Activated CD8-positive, alpha-beta memory T cell treated with anti-CD3 and anti-CD28 coated beads for 36 hours (primary cell): Measurements from ENCODE around the gene TCF19. TPM values are rescaled to one million over a fixed set of nuclear protein-coding genes. Genes with fewer than 3 reads are reported as not detected.
"Not testable (repeated sequence)": the region's sequence is repeated elsewhere in the genome, so short reads cannot be mapped to it uniquely, and the experiment has no call there.

Experiments
- CTCF ChIA-PET: fragments of 350-600 bp; sonication (Branson Sonifier 250); formaldehyde crosslinking; loops from one replicate; lab custom pipeline; 2021; ENCODE audit warnings: antibody characterized with exemption; lab: Charles Lee
- POLR2A ChIA-PET: fragments of 350-600 bp; sonication (Branson Sonifier 250); formaldehyde crosslinking; loops from one replicate; lab custom pipeline; 2021; ENCODE audit warnings: antibody characterized with exemption; lab: Charles Lee
- total RNA-seq, 2 experiments: library from RNA; stranded (reverse); gene quantifications; one replicate each; pipeline ENCODE4 v1.2.3, GENCODE V29; 2021

The TCF19 gene
- total RNA-seq, 2 experiments from 2014 or later: 98.1 to 103 TPM

- POLR2A ChIA-PET: no interaction called here
- CTCF ChIA-PET: no interaction called here
These were observed 13.8 kb downstream of the TCF19 start for GRCh38 chr6:31171931-31172905.

- CTCF ChIA-PET: no interaction called here
- POLR2A ChIA-PET: no interaction called here
These were observed 14.6 kb downstream of the TCF19 start for GRCh38 chr6:31172973-31173384.

- ChIA-PET CTCF (no interaction called here), POLR2A (no interaction called here)
These were observed 15.0 kb downstream of the TCF19 start for GRCh38 chr6:31173406-31173805.

GRCh38 chr6:31174378-31174777, 16.0 kb downstream of the TCF19 start:
- ChIA-PET CTCF (no interaction called here), POLR2A (no interaction called here)

GRCh38 chr6:31175971-31176370, 17.6 kb downstream of the TCF19 start:
- POLR2A ChIA-PET: no interaction called here
- CTCF ChIA-PET: no interaction called here

- ChIA-PET POLR2A (no interaction called here), CTCF (no interaction called here)
These were observed 20.0 kb downstream of the TCF19 start for GRCh38 chr6:31178143-31179041.

GRCh38 chr6:31179042-31179386, 20.6 kb downstream of the TCF19 start:
- ChIA-PET POLR2A (no interaction called here), CTCF (no interaction called here)

- ChIA-PET POLR2A (interaction anchor here (0.6 kb wide), 1 partner anchor 49 kb away, joined by 7 read pairs; no protein-coding TSS in a partner anchor), CTCF (no interaction called here)
These were observed 21.5 kb downstream of the TCF19 start for GRCh38 chr6:31179896-31180295.

GRCh38 chr6:31180500-31180899, 22.1 kb downstream of the TCF19 start:
- CTCF ChIA-PET: no interaction called here
- POLR2A ChIA-PET: no interaction called here

- POLR2A ChIA-PET: interaction anchor here (0.6 kb wide), 1 partner anchor 440 kb away, joined by 9 read pairs; no protein-coding TSS in a partner anchor
- CTCF ChIA-PET: not testable (repeated sequence)
These were observed 24.9 kb downstream of the TCF19 start for GRCh38 chr6:31183287-31183686.

- POLR2A ChIA-PET: interaction anchor here (0.6 kb wide), 1 partner anchor 439 kb away, joined by 9 read pairs; no protein-coding TSS in a partner anchor
- CTCF ChIA-PET: interaction anchor here (0.8 kb wide), 1 partner anchor 46 kb away, joined by 3 read pairs; no protein-coding TSS in a partner anchor
These were observed 25.5 kb downstream of the TCF19 start for GRCh38 chr6:31183859-31184258.

GRCh38 chr6:31185695-31186051, 27.3 kb downstream of the TCF19 start:
- CTCF ChIA-PET, POLR2A ChIA-PET: not testable (repeated sequence)

GRCh38 chr6:31186052-31186734, 27.8 kb downstream of the TCF19 start:
- CTCF ChIA-PET: no interaction called here
- POLR2A ChIA-PET: no interaction called here

GRCh38 chr6:31187780-31188194, 29.4 kb downstream of the TCF19 start:
- POLR2A ChIA-PET: no interaction called here
- CTCF ChIA-PET: no interaction called here

- POLR2A ChIA-PET, CTCF ChIA-PET: not testable (repeated sequence)
These were observed 30.8 kb downstream of the TCF19 start for GRCh38 chr6:31189223-31189622.

- ChIA-PET CTCF (interaction anchor here (0.6 to 0.7 kb wide), 2 partner anchors 22 to 59 kb away, joined by 3 read pairs; no protein-coding TSS in a partner anchor), POLR2A (no interaction called here)
These were observed 32.1 kb downstream of the TCF19 start for GRCh38 chr6:31190488-31190887.

GRCh38 chr6:31192431-31193105, 34.2 kb downstream of the TCF19 start:
- ChIA-PET CTCF (interaction anchor here (0.7 to 2.2 kb wide), 12 partner anchors 51 to 937 kb away, joined by 3 to 16 read pairs (median 4); partner anchors contain the start of gene PSORS1C2), POLR2A (interaction anchor here (0.7 kb wide), 1 partner anchor 174 kb away, joined by 5 read pairs; no protein-coding TSS in a partner anchor)

- POLR2A ChIA-PET: no interaction called here
- CTCF ChIA-PET: interaction anchor here (1.3 to 5.0 kb wide), 4 partner anchors 51 to 173 kb away, joined by 5 to 37 read pairs (median 10); partner anchors contain the start of gene PSORS1C2
These were observed 34.8 kb downstream of the TCF19 start for GRCh38 chr6:31193206-31193605.
